Embryonic facial prominence (tissue), 1 donor: ENCODE results near the gene POLR3C.
A peak's percentile ranks its signal among the peaks of the same experiment; 100 is the strongest.

Source experiments
- DNase-seq: peaks from one replicate; pipeline ENCODE4 v3.0.0-alpha.2; 2016; ENCODE audit errors: extremely low spot score

Gene POLR3C

DNA sequence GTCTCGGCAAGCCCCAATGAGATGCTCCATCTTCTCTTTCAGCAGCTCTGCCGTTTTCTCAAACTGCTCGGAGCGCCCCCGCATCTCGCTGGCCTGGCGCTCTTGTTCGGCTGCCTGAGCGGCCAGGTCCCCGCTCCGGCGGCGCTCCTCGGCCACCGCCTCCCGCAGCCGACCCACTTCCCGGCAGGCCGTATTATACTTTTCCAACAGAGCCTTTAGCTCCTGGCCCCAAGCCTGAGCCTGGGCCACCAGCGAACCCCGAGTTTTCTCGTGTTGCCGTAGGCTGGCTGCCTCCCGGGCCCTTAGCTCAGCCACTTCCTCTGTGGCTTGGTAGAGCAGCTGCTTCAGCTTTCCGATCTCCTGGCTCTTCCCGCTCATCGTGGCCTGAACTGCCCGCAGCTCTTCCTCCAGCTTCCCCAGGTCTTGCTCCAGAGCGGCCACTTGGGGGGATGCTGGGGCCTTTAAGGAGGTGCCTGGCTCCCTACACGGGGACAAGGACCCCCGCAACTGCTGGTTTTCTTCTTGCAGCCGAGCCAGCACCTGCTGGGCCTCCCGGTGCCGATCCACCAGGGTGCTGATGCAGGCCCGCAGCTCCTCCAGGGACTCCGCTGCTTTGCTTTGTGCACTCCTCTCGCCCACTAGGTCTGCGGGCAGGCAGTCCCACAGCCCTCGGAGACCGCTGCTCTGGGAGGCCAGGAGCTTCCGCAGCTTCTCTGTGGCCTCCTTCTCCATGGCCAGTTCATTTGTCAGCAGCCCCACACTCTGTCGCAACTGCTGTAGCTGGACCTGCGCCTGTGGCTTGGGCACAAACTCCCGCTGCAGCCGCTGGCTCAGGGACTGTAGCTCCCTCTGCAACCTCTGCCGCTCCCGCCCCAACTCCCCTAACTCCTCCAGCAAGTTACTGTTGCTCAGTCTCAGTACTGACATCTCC lies 48.3 kb downstream of the POLR3C start:
- DNase-seq: no peak

DNA sequence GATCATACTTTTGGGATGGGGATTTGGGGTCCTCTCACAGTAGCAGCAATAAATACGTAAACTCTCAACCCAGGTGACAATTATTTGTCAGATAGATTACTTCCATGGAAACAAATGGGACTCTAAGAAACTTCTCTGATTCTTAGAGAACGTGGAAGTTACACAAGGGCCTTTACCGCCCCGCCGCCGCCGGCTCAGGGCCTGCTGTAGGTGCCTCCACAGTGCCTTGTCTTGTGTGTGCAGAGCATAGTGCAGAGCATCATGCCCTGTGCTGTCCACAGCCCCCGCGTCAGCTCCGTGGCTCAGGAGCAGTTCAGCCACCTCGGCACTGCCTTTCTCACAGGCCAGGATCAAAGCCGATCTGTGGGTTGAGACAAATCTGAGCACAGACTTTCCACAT lies 50.6 kb downstream of the POLR3C start:
- DNase-seq: no peak

DNA sequence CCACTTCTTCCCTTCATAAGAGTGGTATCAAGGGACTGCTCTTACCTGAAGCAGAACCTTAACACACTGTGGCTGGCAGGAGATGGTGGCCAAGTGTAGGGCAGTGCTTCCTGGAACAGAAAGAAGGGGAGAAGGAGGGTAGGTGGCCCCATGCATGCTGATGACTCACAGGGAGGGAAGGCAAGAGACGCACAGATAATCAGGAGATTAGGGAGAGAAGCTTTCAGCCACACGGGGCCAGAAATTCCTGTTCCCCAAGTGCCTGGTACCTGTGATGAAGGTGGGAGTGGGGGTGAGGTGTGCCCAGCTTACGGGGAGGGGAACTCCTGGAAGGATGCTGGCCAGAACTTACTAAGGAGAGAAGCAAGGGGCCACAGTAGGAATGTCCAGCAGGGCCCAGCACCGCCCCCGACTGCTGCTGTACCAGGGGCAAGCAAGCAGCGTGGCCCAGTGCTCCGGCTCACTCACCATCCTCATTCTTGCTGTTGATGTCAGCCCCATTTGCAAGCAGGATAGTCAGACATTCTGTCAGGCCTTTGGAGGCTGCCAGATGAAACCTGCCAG lies 54.0 kb downstream of the POLR3C start:
- no peak for DNase-seq

DNA sequence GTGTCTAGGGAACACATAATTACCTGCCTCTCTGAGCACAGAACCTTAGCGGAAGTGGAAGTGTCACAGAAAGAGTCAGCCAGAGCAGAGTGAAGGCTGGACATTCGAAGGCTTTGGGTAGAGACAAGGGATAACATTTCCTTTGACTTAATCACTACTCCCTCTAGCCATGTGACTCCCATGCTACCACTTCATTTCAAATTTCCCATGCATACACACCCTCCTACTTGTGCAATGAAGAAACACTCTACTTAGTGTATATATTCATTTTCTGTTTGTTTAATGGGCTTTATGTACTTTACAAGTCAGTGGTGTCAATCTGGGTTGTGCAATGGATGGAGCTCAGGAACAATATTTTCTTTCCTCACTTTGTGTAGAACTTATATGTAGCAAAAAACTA lies 54.7 kb downstream of the POLR3C start:
- DNase-seq: no peak

DNA sequence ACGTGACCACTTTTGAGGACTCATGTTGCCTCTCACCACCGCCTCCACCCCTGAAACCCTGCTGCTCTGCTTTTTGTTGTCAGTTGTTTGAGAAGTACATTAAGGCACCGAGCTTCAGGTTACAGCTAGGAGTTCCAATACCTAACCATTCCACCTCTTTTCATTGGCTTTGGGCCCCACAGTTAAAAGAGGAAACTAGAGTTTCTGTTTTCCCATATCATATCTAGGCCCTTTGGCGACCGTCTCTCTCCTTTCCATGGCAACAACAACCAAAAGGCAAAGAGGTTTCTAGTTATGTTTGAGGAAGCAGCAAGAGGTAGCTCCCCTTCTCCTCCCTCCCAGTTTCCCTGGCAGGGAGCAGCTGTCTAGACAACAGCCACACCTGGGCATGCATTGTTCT lies 55.8 kb downstream of the POLR3C start:
- no peak for DNase-seq

DNA sequence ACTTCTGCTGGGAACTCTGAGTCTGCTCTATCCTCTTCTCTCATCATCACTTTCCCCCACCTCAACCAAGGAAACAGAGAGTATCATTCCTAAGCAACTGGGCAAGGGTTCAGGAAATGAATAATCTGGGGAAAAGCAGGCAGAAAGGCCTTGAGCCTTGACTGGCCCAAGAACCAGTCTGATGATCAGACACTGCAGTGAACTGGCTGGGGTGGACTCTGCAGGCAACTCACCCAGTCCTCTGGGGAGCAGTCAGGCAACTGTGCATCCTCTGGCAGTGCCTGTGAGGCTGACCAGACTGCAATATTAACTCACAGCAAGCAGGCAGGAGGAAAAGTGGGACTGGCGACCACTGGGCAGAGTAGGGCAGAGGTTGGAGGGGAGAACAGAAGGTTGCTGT lies 60.7 kb downstream of the POLR3C start:
- no peak for DNase-seq

DNA sequence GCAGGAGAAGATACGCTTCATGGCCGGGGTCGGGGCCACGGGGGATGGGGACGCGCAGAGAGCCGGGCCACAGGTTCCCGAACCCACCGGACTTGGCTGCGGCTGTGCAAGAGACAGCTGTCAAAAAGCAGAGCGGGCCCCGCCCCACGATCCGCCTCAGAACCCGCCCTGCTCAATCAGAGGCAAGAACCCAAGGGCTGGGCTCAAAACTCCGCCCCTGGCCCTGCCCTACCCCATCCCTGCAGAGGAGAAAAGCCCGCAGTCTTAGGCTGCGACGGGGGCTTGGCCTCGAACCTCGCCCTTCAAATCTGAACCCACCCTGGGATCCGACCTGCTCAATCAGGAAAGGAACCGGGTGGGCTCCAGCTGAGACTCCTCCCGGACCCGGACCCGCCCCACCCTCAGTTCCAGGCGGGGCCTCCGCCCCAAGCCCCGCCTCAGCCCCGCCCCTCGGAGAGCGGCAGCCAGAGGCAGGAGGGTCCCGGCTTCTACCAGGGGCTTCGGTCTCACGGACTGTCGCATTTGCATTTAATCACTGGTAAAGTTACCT lies 61.8 kb downstream of the POLR3C start, which contains the start of gene ANKRD35:
Gene ANKRD35, minus strand, starts transcription at position 129 of the 550 bp plus-strand sequence. Its CDS starts 108 bp downstream, at position 21.
- DNase-seq: no peak

DNA sequence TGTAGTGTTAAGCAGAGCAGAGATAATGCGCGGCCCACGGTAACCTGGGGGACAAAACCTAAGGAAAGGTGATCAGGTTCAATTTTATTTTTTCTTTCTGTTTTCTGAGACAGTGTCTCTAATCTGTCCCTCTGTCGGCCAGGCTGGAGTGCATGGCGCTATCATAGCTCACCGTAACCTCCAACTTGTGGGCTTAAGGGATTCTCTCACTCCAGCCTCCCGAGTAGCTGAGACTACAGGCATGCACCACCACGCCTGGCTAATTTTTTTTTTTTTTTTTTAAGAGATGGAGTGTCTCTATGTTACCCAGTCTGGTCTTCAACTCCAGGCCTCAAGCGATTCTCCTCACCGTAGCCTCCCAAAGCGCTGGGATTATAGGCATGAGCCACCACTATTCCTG lies 62.4 kb downstream of the POLR3C start:
- DNase-seq: no peak

DNA sequence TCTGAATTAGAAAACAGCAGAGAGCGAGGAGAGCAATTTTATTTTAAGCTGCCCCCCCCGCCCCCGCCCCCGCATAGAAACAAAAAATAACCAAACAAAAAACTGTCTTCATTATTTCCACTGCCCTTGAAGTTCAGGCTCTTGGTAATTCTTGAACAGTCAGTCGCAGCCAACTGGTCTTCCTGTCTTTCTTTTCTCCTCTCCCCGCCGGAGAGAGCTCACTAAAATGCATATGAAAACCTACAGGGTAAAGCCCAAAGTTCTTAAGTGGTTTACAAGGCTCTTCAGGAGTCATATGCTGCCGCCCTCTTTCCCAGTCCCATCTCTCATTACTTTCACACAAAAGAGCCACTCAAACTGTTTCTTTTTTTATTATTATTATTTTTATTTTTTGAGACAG lies 62.8 kb downstream of the POLR3C start:
- DNase-seq: no peak

DNA sequence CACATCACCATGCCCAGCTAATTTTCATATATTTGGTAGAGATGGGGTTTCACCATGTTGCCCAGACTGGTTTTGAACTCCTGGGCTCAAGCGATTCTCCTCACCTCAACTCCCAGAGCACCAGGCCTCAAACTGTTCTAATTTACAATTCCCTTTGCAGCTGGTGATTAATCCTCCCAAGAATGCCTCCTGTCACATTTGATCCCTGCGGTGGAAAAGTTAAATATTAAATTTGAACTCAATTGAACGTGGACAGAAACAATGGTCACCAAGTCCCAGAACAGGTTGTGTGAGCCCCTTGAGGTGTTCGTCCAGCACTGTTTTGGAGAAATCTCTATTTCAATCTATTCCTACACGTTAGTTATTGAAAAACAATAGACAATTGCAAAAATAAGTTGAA lies 63.6 kb downstream of the POLR3C start:
- DNase-seq: no peak

DNA sequence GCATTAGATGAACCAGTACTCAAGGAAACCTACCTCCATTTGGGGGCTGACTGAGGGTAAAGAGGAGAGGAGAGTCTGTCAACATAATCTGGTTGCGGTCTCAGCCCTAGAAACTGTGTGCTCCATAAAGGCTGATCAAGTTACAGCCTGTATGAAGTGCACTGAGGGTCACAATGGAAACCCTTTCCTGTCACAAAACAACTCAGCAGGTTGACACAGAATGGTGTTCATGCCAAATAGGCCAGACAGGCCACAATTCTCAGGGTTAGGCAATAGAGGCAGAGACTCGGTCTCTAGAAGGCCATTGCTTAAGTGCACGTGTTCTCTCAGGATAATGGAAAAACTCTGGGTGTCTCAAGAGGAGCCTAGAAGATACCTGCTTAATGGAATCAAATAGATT lies 65.7 kb downstream of the POLR3C start:
- DNase-seq: no peak

DNA sequence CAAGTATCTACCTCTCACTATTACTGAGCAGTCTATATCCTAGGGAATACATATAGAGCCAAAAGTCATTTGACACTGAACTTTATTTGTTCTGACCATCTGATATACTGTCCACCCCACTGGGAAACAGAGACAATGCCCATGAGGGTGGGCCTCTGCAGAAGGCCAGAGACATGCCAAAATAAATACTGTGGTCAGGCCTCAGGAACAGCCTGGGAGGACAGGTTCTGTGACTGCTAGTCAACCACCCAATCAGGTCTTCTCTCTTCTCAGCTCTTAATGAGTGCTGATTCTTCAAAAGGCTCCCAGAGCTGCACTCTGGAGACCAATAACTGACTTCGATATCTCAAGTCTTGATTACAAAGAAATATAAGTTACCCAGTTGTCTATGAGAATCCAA lies 67.1 kb downstream of the POLR3C start:
- no peak for DNase-seq

DNA sequence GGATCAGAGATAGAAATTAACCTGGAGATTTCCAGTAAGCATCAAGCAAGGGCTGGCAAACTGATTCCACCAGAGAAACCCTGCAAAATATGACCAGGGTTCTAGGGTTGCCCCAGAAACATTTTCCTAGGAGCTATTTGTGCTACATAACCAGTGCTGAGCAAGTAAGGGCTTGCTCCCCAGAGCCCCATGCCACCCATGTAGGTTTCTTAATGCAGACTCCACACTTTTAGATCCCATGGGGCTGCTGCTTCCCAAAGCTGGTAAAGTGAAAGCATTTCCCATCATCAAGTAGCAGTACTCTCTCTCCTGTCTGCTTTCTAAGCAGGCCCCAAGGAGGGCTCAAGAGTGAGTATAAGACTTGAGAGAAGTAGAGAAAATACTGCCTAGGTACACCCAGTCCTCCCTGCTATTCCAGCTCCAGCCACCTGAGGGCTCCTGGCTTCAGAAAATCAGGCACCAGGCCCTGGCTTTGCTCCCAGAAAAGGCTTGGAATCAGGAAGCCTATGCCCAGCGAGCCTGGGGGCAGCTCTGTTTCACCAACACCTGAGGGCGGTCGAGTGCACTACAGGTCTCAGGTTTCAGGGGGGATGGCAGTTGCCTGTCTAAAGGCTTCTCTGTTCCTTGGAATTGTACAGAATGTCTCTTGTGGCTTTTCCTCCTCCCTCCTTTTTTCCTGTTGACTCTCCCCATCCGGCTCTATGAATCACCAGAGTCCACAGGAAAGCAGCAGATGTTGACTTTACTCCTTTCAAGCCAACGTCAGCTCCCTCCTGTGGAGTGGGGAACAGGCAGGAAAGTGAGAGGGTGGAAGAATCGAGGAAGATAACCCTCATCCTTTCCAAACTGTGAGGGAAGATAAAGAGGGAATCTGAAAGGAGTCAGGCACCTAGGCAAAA lies 67.8 kb downstream of the POLR3C start:
- DNase-seq: peak; percentile 84

DNA sequence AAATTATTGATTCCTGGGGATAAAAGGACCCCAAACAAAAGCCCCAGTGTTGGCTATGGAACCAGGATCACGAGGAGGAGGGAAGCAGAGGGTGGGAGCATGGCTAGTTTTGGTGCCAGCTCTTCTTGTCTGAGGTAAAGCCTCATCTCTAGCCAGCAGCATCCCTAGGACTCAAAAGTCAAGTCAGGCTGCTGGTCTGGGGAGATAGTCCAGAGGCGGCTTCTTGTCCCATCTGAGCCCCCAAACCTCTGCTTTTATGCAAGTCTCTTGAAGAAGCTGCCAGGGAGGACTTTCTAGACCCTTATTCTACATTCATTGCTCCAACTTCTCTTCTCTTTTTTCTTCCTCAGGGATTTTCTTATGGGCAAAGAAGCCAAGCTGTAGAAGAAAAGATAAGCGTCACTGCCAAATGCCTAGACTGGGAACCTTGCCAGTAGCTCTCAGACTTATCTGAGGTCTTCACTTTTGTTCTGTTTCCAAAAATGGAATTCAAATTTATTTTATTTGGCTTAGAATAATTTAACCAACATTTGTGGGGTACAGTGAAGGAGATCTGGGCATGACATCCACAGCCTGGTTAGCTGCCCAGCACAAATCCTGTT lies 68.6 kb downstream of the POLR3C start:
- DNase-seq: no peak

DNA sequence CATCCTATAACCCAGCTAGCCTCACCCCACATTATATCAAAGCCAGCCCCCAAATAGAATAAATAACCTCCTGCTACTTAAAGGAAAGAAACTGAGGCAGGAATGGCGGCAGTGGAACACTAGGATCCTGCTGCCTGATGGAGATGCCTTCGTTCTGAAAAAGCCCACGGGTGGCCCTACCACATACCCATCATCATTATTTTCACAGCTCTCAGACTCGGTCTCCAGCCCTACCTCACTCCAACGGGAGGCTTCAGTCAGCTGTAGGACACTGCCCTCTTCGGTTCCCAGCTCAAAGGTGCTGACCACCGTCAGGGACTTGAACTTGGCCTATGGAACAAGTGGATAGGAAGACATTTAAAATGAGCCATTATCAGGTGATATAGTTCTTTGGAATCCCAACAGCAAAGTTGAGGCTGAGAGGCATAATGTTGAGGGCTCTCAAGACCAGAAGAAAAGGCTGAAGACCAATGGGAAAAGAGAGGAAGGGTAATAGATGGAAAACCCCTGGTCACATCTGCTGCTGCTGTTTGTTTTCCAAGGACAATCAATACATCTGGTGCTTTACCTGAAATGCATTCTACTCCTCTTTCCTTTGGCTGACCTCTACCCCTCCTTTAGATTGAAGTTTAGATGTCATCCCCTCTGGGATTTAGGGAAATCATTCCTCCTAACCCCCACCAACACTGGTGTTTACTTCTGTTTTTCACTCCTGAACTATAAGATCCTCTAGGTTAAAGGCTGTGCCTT lies 69.5 kb downstream of the POLR3C start:
- DNase-seq: no peak
